Activated T-helper 1 cell treated with Interleukin-2 at 50 U/mL for 16 hours (primary cell): ENCODE data around the gene CELSR1.
A peak's percentile ranks its signal among the peaks of the same experiment; 100 is the strongest.

Experiments used
- DNase-seq: peaks from one replicate; pipeline ENCODE4 v3.0.0-alpha.2; 2020; ENCODE audit warnings: low read depth

CELSR1 gene, protein sequence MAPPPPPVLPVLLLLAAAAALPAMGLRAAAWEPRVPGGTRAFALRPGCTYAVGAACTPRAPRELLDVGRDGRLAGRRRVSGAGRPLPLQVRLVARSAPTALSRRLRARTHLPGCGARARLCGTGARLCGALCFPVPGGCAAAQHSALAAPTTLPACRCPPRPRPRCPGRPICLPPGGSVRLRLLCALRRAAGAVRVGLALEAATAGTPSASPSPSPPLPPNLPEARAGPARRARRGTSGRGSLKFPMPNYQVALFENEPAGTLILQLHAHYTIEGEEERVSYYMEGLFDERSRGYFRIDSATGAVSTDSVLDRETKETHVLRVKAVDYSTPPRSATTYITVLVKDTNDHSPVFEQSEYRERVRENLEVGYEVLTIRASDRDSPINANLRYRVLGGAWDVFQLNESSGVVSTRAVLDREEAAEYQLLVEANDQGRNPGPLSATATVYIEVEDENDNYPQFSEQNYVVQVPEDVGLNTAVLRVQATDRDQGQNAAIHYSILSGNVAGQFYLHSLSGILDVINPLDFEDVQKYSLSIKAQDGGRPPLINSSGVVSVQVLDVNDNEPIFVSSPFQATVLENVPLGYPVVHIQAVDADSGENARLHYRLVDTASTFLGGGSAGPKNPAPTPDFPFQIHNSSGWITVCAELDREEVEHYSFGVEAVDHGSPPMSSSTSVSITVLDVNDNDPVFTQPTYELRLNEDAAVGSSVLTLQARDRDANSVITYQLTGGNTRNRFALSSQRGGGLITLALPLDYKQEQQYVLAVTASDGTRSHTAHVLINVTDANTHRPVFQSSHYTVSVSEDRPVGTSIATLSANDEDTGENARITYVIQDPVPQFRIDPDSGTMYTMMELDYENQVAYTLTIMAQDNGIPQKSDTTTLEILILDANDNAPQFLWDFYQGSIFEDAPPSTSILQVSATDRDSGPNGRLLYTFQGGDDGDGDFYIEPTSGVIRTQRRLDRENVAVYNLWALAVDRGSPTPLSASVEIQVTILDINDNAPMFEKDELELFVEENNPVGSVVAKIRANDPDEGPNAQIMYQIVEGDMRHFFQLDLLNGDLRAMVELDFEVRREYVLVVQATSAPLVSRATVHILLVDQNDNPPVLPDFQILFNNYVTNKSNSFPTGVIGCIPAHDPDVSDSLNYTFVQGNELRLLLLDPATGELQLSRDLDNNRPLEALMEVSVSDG (N-terminal part only)

DNA sequence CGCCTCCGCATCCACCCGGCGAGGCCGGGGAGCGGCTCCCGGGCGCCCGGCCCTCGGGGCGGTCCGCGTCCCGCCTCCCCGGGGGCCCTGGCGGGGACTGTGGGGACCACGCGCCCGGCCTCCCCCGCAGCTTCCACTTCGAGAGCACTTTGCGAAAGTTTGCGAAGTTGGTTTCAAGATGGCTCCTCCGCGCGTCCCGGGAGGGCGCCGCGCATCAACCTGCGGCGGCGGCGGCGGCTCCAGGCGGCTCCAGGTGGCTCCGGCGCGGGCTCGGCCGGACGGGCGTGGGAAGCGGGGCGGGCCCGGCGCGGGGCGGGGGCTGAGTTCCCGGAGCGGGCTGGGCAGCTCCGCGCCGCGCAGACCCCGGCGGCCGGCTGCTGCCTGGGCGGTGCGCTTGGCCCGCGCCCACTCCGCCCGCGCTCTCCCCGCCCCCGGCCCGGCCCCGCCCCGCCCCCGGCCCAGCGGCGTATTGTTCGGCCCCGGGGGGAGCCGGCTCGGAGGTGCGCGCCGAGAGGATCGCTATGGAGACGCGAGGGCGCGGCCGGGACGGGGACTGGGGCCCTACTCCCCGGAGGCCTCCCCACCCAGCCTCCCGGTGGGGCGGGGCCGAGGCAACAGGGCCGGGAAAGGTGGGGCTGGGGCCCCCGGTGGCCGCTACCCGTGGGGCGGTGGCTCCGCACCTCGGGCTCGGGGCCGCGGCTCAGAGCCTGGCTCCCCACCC, at the start of gene CELSR1:
CELSR1 (minus strand) TSS at position 396 of the 721 bp plus-strand sequence. CDS start 450 bp downstream, outside the sequence.
- no peak for DNase-seq

DNA sequence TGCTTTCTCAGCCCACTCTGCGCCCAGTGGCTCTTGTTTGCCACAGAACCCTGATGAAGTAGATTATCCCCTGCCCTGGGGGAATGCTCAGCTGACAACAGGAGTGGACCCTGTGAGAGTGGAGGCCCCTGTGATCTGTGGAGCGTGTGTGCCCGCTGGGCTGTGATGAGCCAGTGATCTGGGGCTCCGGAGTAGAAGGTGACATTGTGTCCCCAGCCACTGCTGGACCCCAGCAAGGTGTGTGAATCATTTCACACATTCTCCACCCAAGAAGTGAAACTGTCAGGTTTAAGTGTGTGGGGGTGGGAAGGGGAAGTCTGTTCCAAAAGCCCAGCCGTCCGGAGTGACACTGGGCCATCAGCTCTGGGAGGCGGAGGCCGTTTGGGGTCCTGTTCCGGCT, 49.6 kb upstream of the CELSR1 start:
- DNase-seq = no peak

DNA sequence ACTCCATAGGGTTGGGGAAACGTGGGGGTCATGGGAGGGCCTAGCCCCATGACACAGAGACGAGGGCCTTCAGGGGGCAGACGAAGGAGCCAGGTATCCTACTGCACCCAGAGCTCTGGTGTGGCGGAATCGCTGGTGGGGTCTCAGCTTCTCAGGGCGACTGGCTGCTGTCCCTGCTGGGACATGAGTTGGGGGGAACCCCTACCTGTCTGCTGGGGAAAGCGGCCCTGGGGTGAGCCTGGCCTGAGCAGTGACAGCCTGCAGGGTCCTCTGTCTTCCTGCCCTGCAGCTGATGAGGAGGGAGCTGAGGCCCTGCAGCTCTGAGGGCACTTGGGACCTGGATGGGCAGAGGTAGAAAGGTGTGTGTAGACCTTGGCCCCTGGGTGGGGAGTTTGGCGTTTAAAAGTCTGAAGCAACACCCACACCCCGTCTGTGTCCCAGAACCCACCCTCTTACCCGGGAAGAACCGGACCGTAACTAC, 49.2 kb upstream of the CELSR1 start:
- DNase-seq = no peak

DNA sequence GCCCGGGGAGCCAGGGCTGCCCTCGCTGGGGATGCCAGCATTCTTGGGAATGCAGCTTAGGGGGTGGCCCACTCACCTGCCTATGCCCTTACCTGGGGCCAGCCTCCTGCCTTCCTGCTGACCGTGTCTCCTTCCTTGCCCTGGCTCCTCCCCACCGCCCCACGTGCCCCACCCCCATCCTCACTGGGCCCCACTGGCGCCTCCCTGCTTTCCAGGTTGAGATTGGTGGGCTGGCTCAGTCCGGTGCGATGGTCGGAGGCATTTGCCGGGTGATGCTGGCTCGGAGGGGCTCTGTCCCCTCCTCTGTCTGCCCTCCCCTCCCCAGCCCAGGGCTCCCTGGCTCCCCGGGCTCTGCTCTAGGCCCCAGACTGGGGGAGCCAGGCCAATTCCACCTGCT, 48.7 kb upstream of the CELSR1 start:
- DNase-seq = no peak

DNA sequence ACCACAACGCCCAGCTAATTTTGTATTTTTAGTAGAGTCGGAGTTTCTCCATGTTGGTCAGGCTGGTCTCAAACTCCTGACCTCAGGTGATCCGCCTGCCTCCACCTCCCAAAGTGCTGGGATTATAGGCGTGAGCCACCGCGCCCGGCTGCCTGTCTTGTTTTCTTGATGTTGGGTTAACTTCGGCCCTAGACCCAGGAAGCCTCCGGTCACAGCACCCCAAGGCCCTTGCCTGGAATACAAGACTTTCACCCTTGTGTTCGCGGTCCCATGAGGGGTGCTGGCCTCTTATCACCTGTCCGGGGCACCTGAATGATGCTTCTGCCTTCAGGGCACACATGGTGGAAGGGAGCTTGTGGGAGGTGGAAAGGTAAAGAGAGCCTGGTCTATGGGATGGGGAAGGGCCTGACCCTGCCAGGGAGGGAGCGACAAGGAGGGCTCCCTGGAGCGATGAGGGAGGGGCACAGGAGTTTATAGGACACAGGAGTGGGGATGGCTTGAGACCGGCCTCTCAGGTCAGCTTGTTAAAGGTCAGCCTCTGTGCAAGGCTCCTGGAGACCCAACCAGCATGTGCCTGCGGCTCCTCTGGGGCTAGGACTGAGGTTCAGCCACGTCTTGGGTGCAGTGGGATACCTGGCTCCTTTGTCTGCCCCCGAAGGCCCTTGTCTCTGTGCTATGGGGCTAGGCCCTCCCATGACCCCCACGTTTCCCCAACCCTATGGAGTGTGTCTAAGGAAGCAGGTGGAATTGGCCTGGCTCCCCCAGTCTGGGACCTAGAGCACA, 48.1 kb upstream of the CELSR1 start:
- no peak for DNase-seq

DNA sequence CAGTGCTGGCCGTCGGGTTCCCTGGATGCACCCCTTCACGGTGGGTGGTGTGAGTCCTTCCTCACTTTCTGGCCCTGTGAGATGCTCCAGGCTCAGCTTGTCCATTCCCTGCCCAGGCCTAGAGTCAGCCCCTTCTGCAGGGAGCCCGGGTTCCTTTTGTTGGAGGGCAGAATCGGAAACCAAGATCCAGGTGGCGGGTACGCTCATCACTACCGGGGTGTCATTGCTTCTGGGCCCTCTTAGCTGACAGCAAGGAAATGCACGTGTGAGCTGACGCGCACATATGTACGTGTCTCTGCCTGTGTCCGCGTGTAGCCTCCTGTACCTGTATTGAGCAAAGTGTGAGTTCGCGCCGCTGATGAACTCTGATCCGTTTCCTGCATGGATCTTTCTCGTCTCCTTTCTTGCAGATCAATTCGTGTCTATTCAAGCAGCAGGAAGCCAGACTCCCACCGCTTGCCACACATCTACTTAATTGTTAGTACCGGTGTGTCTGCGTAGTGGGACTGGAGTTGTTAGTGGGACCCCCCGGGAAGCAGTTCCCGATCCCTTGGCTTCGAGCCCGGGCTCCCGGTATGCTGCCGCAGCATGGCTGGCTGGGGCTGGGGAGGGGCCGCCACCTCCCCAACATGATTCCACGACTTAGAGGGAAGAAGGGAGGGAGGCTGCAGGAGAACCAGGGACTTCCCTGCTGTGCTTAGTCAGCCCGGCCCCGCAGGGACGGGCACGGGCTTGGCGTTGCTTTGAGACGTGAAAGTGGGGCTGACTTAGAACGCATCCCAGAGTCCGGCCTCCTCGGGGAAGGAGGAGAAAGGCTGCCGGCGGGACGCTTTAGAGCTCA, 46.9 kb upstream of the CELSR1 start:
- no peak for DNase-seq

DNA sequence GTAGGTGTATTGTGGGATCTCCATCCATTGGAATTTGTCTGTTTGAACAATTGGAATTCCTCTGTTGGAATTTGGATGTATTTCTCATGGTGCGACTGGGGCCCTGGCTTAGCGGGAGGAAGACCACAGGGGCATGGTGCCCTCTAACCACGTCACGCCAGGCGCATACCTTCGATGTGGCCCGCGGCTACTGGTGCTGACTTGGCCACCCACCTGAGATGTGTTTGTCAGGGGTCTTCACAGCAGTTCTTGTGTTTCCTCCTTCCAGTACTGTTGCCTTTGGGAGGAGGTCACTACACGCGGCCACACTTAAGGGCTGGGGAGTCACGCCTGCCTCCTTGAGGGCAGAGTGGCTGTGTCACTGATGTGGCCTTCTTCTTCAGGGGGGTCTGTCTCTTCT, 46.2 kb upstream of the CELSR1 start:
- no peak for DNase-seq

DNA sequence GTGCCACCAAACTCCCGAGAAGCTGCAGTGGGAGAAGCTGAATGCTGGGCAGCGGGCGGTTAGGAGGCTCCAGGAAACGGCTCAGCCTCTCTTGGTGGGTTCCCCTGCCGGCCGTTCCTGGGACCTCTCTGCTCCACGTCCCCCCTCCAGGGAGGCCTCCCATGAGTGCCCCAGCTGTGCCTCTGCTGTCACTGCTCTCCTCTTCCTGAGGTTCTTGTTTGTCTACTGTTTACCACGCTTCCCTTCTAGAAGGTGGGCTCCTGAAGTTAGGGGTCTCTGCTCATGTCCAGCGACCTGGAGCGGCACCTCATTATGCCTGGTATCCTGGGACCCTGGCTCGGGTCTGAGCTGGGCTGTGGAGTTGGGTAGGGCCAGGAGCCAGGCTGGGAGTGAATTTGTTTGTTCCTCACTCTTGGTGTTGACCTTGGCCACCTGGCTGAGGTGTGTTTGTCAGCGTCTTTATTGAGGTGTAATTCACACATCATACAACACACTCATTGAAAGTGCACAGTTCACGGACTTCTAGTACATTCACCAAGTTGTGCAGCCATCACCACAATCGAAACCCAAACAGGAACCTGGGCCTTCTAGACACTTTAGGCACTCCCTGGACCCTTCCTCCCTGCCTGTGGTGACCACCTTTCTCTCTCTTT, 45.0 kb upstream of the CELSR1 start:
- DNase-seq = no peak

DNA sequence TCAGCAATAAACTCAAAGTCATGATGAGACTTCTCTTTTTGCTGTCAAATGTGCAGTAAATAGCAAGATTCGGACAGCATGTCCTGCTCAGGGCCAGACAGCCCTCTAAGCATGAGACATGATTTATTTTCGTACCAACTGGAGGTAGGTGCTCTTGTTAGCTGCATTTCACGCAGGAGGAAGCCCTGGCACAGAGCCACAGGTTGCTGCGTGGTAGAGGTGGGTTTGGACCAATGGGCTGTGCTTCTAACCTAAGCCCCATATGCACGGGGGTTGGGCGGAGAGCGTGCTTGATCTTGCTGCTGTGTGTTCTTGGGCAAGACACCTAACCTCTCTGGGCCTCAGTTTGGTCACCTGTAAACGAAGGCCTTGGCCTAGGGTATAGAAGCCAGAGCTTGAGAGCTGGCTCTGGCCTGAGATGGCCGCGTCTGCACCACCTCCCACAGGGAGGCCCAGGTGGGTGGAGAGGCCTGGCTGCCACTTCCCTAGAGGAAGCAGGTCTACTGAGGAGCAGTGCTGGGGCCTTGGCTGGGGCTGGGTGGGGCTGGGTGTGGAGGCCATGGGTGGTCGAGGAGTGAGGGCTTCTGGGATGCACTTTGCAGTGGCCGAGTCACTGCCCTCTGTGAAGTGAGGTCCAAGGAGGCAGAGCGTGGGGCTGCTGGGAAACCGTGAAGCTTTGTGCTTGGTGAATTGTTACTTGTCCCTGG, 44.3 kb upstream of the CELSR1 start:
- no peak for DNase-seq

DNA sequence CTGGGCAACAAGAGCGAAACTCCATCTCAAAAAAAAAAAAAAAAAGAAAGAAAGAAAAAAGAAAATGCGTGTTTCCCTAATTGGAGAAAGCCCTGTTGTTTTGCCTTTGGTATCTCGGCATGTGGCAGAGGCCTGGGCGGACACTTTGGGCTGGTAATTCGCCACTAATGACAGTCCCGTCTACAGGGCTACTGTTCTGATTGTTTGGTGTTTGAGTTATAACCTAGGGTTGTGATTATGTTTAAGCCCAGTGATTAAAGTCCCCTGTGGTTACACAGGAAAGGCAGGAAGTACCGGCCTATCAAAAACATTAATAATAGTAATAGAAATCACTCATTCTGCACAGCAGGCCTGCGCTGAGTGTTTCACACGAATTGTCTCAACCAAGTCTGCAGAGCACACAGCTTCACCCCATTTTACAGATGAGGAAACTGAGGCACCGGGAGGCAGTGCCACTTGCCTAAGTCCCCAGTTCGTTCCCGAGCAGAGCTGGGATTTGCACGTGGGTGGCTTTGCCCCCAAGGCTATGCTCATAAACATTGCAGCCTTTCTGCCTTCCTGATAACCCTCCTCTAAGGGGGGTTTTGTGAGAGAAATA, 43.6 kb upstream of the CELSR1 start:
- no peak for DNase-seq

DNA sequence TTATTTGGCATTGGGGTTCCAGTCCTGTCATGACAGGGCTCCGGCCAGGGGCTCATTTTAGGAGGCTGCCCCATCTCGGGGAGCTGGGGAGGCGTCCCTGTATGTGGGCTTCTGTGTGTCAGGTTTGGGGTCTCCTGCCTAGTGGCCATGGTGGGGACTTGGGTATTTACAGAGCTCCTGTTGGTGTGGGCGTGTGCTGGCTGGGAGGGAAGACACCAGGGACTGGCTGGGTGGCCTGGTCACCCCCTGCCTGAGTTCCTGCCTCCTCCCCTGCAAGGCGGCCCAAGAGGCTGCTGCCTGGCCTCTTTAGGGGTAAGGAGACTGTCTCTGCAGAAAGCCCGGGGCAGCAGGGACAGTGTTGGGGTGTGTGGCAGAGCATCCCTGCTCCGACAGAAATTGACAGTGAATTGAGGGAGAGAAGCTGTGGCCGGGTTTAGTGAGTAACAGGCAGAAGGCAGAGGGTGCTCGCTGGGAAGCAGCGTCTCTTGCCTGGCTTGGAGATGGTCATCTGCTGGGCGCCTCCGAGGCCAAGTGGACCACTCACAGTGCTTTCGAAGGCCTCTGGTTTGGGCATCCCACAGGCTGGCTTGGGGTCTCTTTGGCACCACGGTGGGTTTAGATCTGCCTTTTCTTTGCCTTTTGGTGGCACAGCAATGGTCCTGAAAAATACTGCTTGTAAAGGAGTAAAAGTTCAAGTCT, 42.5 kb upstream of the CELSR1 start:
- no peak for DNase-seq

DNA sequence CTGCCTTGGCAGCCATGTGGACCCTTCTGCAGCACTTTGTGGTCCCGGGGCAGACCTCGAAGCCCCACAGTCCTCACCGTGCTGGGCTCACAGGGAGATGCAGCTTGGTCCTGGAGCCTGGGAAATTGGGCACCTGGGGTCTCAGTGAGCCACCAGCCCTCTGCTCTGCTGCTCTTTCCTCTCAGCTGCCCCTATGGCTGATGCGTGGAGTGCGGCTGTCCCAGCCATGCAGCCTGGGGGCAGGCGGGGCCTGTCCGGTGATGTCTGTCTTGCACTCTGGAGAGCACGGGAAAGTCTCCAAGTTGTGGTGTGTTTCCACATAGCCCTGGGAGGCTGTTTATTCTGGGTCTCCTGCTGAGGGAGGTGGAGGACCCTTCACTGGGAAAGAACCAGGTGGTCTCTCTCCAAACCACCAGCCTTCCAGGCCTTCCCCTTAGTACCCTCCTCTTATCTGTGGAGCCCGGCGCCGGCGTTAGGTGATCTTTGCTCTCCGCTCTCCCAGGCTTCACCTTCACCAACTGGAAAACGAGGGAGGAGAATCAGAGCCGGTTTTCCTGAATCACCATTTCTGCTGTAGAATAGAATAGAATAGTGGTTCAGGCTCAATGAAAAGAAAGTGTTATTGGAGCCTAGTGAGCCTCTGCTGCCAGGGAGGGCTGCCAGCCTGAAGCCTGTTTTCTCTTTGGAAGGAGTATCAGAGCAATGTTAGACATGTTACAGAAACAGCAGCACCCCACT, 41.6 kb upstream of the CELSR1 start:
- no peak for DNase-seq

DNA sequence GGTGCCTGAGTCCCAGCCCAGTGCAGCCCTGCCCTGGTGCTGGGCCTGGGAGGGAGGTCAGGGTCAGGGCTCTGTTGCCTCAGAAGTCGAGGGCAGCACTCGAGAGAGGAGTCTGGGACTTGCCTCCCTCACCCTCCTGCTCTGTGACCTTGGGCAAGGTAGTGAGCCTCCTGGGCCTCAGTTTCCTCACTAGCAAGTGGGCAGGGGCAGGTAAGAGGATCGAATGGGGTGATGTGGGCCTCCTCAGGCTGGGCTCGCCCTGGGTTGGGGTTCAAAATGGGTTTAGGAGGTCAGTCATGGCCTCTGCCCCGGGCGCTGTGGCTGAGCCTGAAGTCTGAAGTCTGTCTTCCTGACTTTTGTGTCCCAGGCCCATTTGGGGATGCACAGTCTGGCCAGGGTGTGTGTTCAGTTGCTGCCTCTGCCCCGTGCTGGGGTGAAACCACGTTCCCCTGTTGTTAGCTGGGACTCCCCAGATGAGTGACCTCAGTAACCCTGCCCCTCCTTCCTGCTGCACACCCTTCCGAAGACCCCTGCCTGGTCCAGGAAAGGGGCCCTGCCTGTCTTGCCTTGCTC, 40.9 kb upstream of the CELSR1 start:
- DNase-seq = no peak

DNA sequence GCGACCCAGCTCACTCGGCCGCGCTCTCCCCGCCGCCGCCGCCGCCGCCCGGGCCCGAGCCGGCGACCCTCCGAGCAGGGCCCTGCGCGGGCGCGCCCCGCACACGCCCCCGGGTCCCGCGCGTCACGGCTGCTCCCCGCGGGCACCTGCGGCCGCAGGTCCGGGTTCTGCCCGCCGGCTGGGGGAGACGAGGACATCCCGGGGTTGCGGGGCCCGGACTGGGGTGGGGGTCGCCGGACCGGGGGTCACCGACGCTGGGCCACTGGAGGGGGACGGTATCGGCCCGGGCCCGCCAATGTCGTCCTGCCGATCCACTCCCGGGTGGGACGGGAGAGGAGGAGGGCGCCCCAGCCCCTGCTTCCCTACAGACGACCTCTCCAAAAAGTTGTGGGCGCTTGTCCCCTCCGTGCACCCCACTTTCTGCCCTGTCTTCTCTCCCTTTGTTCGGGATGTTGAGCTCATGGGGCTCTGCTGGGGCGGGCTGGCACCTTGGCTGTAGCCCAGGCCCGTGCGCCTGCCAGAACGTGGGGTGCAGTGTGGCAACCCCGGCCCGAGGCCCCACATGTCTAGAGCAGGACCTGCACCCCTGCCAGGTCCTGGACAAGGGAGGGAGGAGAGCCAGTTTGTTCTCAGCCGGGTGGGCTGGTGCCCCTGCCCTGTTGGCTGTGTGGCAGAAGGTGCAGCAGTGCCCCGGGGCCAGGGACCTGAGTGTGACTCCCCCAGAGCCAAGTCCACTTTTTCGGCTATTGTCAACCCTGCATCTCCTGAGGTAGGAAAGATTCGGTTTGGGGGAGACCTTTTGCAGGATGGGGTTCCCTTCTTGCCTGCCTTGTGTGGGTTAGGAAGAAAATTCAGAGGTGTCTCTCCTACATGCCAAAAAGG, 40.2 kb upstream of the CELSR1 start:
- DNase-seq = no peak

DNA sequence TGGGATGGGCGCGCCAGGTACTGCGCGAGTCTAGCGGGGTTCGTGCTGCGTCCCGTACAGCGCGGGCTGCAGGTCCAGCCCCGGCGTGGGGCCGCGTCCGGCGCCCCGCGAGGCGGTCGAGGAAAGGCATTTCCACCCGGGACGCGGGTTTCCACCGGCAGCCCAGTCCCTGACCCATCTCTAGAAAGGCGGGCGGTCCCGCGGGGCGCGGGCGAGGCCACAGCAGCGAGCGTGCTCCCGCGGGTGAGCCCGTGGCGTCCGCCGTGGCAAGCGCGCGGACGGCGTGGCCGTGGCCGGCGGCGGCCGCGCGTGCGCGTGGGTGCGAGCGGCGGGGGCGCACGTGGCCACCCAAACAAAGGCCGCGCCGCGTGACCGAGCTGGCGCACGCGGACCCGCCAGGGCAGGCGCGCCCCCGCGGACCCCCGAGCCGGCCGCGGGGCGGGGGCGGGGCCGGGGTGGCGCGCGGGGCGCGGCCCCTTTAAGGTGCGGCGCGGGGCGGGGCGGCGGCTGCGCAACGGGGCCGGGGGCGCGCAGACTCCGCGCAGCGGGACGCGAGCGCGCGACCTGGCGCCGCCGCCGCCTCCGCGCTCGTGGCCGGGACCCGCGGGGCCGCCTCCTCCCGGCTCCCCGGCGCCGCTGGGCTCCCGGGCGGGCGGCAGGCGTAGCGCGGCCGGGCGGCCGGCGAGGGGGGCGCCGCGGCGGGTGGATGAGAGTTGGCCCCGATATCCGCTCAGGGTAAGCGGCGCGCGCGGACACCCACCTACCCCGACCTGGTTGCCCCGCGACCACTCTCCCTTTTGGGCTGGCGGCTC, 39.3 kb upstream of the CELSR1 start:
- peak; percentile 58 for DNase-seq
